HEK293 (cell line): ENCODE data around the gene RUNX1.

Source experiments
- CTCF ChIA-PET: fragments of 350-600 bp; formaldehyde crosslinking; extraction: SDS; loops from one replicate; lab custom pipeline; 2021; ENCODE audit warnings: antibody characterized with exemption; lab: Yijun Ruan, JAX
- POLR2A ChIA-PET: fragments of 300-600 bp; formaldehyde crosslinking; extraction: SDS; loops from one replicate; lab custom pipeline; 2020; ENCODE audit warnings: antibody characterized with exemption, inconsistent platforms; lab: Yijun Ruan, JAX
- H3K27ac ChIP-seq: fragments of 200-500 bp; sonication (Bioruptor generic); 2 replicates; pipeline ENCODE4 v1.5.1; 2014; ENCODE audit warnings: low read depth, low read length, control low read depth, inconsistent platforms; ENCODE audit errors: extremely low read depth
- H3K36me3 ChIP-seq, 2 experiments: fragments of 200-500 bp in 1 of 2; sonication (Bioruptor generic) in 1 of 2; 1 replicate in 1 of 2; 2 replicates in 1 of 2; pipeline ENCODE4 v1.5.1; 2014 to 2017; ENCODE audit warnings: inconsistent platforms in 2 of 2, low read length in 2 of 2; ENCODE audit not compliant: control insufficient read depth in 2 of 2, insufficient read depth in 1 of 2
- H3K4me1 ChIP-seq: fragments of 200-500 bp; sonication (Bioruptor generic); 2 replicates; pipeline ENCODE4 v1.5.1; 2014; ENCODE audit warnings: mild to moderate bottlenecking, low read length, inconsistent platforms; ENCODE audit not compliant: control insufficient read depth, insufficient read depth
- H3K4me3 ChIP-seq: 2 replicates; pipeline ENCODE4 v1.5.1; 2011; ENCODE audit warnings: low read depth, mild to moderate bottlenecking, control low read depth, low read length, moderate library complexity
- H3K9me3 ChIP-seq: fragments of 200-500 bp; sonication (Bioruptor generic); 2 replicates; pipeline ENCODE4 v1.5.1; 2014; ENCODE audit warnings: low read depth, low read length, inconsistent platforms; ENCODE audit not compliant: control insufficient read depth, insufficient read depth
- FEZF1 ChIP-seq: fragments of 450-650 bp; formaldehyde crosslinking; IDR thresholded peaks from 2 replicates; pipeline ENCODE4 v1.5.1; 2016; ENCODE audit warnings: missing biosample characterization, missing genetic modification characterization
- GFI1B ChIP-seq: fragments of 450-650 bp; formaldehyde crosslinking; IDR thresholded peaks from 2 replicates; pipeline ENCODE4 v1.5.1; 2016; ENCODE audit warnings: missing biosample characterization, missing genetic modification characterization
- KLF1 ChIP-seq: fragments of 450-650 bp; formaldehyde crosslinking; IDR thresholded peaks from 2 replicates; pipeline ENCODE4 v1.5.1; 2016; ENCODE audit warnings: missing biosample characterization, missing genetic modification characterization
- OSR2 ChIP-seq: fragments of 450-650 bp; formaldehyde crosslinking; IDR thresholded peaks from 2 replicates; pipeline ENCODE4 v1.5.1; 2016; ENCODE audit warnings: missing biosample characterization, missing genetic modification characterization
- PRDM2 ChIP-seq: fragments of 450-650 bp; formaldehyde crosslinking; IDR thresholded peaks from 2 replicates; pipeline ENCODE4 v1.5.1; 2016; ENCODE audit warnings: missing biosample characterization, missing genetic modification characterization, borderline replicate concordance
- PRDM4 ChIP-seq: fragments of 450-650 bp; formaldehyde crosslinking; IDR thresholded peaks from 2 replicates; pipeline ENCODE4 v1.5.1; 2017; ENCODE audit warnings: missing biosample characterization, missing genetic modification characterization
- ZNF10 ChIP-seq: fragments of 450-650 bp; formaldehyde crosslinking; IDR thresholded peaks from 2 replicates; pipeline ENCODE4 v1.5.1; 2017; ENCODE audit warnings: missing biosample characterization, missing genetic modification characterization
- ZNF169 ChIP-seq: fragments of 450-650 bp; formaldehyde crosslinking; IDR thresholded peaks from 2 replicates; pipeline ENCODE4 v1.5.1; 2016; ENCODE audit warnings: missing biosample characterization, missing genetic modification characterization
- ZNF394 ChIP-seq: fragments of 450-650 bp; formaldehyde crosslinking; IDR thresholded peaks from 2 replicates; pipeline ENCODE4 v1.5.1; 2016; ENCODE audit warnings: missing biosample characterization, missing genetic modification characterization, mild to moderate bottlenecking, moderate library complexity, borderline replicate concordance
- ZNF600 ChIP-seq: fragments of 450-650 bp; formaldehyde crosslinking; IDR thresholded peaks from 2 replicates; pipeline ENCODE4 v1.5.1; 2016; ENCODE audit warnings: missing biosample characterization, missing genetic modification characterization
- ZNF701 ChIP-seq: fragments of 450-650 bp; formaldehyde crosslinking; IDR thresholded peaks from 2 replicates; pipeline ENCODE4 v1.5.1; 2016; ENCODE audit warnings: missing biosample characterization, missing genetic modification characterization
- ZSCAN16 ChIP-seq: fragments of 450-650 bp; formaldehyde crosslinking; IDR thresholded peaks from 2 replicates; pipeline ENCODE4 v1.5.1; 2016; ENCODE audit warnings: missing biosample characterization, missing genetic modification characterization
- TF ChIP-seq, protein P1 (sequence below): fragments of 450-650 bp; formaldehyde crosslinking; IDR thresholded peaks from 2 replicates; pipeline ENCODE4 v1.5.1; 2017; ENCODE audit warnings: missing biosample characterization, missing genetic modification characterization
- TF ChIP-seq, protein P2 (sequence below): fragments of 450-650 bp; formaldehyde crosslinking; IDR thresholded peaks from 2 replicates; pipeline ENCODE4 v1.5.1; 2016; ENCODE audit warnings: missing biosample characterization, missing genetic modification characterization
- TF ChIP-seq, protein P3 (sequence below): fragments of 450-650 bp; formaldehyde crosslinking; IDR thresholded peaks from 2 replicates; pipeline ENCODE4 v1.5.1; 2016; ENCODE audit warnings: missing biosample characterization, missing genetic modification characterization

The RUNX1 gene

GRCh38 chr21:34846601-34847112 lies 202.4 kb downstream of the RUNX1 start:
- Histone ChIP-seq H3K36me3 (no peaks in the 10 kb centered on the region), H3K27ac (peak overlapping the region; percentile 96), H3K4me1 (peaks cover 39% of the 10 kb centered on the region), H3K9me3 (no peaks in the 10 kb centered on the region), H3K4me3 (no peak overlapping the region)
- CTCF ChIA-PET, result interaction anchor here (0.7 to 3.0 kb wide), 4 partner anchors 37 to 993 kb away, joined by 3 to 10 read pairs (median 4); no protein-coding TSS in a partner anchor
- TF ChIP-seq ZSCAN16 (tag by site-specific recombination) (peak; percentile 87), ZNF10 (tag by site-specific recombination) (peak; percentile 7; the same call in 1 of the 2 replicates), FEZF1 (tag by site-specific recombination) (peak; percentile 48), ZNF600 (tag by site-specific recombination) (0 out of 2 replicates have a peak, but pooled peaks have one; percentile 20), KLF1 (peak; percentile 49), PRDM4 (tag by site-specific recombination) (peak; percentile 45; the same call in 1 of the 2 replicates), PRDM2 (tag by site-specific recombination) (no peak), GFI1B (tag by site-specific recombination) (peak; percentile 78), OSR2 (tag by site-specific recombination) (peak; percentile 87), ZNF169 (tag by site-specific recombination) (no peak), ZNF394 (tag by site-specific recombination) (0 out of 2 replicates have a peak, but pooled peaks have one; percentile 6), ZNF701 (tag by site-specific recombination) (no peak)
- TF ChIP-seq, protein P1, sequence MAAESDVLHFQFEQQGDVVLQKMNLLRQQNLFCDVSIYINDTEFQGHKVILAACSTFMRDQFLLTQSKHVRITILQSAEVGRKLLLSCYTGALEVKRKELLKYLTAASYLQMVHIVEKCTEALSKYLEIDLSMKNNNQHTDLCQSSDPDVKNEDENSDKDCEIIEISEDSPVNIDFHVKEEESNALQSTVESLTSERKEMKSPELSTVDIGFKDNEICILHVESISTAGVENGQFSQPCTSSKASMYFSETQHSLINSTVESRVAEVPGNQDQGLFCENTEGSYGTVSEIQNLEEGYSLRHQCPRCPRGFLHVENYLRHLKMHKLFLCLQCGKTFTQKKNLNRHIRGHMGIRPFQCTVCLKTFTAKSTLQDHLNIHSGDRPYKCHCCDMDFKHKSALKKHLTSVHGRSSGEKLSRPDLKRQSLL (tag by site-specific recombination), result peak; percentile 73
- TF ChIP-seq, protein P2, sequence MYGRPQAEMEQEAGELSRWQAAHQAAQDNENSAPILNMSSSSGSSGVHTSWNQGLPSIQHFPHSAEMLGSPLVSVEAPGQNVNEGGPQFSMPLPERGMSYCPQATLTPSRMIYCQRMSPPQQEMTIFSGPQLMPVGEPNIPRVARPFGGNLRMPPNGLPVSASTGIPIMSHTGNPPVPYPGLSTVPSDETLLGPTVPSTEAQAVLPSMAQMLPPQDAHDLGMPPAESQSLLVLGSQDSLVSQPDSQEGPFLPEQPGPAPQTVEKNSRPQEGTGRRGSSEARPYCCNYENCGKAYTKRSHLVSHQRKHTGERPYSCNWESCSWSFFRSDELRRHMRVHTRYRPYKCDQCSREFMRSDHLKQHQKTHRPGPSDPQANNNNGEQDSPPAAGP (tag by site-specific recombination), result 0 out of 2 replicates have a peak, but pooled peaks have one; percentile 23
- TF ChIP-seq, protein P3, sequence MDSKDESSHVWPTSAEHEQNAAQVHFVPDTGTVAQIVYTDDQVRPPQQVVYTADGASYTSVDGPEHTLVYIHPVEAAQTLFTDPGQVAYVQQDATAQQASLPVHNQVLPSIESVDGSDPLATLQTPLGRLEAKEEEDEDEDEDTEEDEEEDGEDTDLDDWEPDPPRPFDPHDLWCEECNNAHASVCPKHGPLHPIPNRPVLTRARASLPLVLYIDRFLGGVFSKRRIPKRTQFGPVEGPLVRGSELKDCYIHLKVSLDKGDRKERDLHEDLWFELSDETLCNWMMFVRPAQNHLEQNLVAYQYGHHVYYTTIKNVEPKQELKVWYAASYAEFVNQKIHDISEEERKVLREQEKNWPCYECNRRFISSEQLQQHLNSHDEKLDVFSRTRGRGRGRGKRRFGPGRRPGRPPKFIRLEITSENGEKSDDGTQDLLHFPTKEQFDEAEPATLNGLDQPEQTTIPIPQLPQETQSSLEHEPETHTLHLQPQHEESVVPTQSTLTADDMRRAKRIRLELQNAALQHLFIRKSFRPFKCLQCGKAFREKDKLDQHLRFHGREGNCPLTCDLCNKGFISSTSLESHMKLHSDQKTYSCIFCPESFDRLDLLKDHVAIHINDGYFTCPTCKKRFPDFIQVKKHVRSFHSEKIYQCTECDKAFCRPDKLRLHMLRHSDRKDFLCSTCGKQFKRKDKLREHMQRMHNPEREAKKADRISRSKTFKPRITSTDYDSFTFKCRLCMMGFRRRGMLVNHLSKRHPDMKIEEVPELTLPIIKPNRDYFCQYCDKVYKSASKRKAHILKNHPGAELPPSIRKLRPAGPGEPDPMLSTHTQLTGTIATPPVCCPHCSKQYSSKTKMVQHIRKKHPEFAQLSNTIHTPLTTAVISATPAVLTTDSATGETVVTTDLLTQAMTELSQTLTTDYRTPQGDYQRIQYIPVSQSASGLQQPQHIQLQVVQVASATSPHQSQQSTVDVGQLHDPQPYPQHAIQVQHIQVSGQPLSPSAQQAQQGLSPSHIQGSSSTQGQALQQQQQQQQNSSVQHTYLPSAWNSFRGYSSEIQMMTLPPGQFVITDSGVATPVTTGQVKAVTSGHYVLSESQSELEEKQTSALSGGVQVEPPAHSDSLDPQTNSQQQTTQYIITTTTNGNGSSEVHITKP (tag by site-specific recombination), result peak; percentile 82
- POLR2A ChIA-PET, result interaction anchor here (1.1 to 4.2 kb wide), 7 partner anchors 8 to 43 kb away, joined by 3 to 56 read pairs (median 7); no protein-coding TSS in a partner anchor
